Panc1 (cell line): Measurements from ENCODE around the gene MTURN. TPM values are rescaled to one million over a fixed set of nuclear protein-coding genes. Genes with fewer than 3 reads are reported as not detected.

Experiments used
- ATAC-seq: fragments of 200-7000 bp; cut with Tn5 transposase; 2 replicates; pipeline ENCODE4 v1.9.1; 2020; ENCODE audit warnings: mild to moderate bottlenecking, moderate library complexity
- BruUV-seq: library from RNA; stranded (reverse); fragments of 400-500 nt; replicated peaks from 2 replicates; lab custom pipeline; 2021; lab: Mats Ljungman, UMichigan
- CTCF ChIA-PET: fragments of 300-600 bp; sonication (Branson Sonifier 250); formaldehyde crosslinking; loops from one replicate; lab custom pipeline; 2022; ENCODE audit warnings: antibody characterized with exemption; lab: Charles Lee
- POLR2A ChIA-PET: fragments of 300-600 bp; sonication (Branson Sonifier 250); formaldehyde crosslinking; loops from one replicate; lab custom pipeline; 2022; ENCODE audit warnings: antibody characterized with exemption; lab: Charles Lee
- DNase-seq: peaks from one replicate; pipeline ENCODE4 v3.0.0-alpha.2; 2010; ENCODE audit warnings: low read depth, low spot score
- H3K27ac ChIP-seq: 2 replicates; pipeline ENCODE4 v1.5.1; 2011; ENCODE audit warnings: mild to moderate bottlenecking, low read length, inconsistent platforms
- H3K27me3 ChIP-seq: fragments of 200-500 bp; sonication (Bioruptor generic); 2 replicates; pipeline ENCODE4 v1.6.0; 2014; ENCODE audit warnings: low read length, inconsistent platforms; ENCODE audit not compliant: control insufficient read depth, insufficient read depth
- H3K36me3 ChIP-seq: fragments of 200-500 bp; sonication (Bioruptor generic); 2 replicates; pipeline ENCODE4 v1.5.1; 2014; ENCODE audit warnings: inconsistent platforms, mild to moderate bottlenecking, low read length, moderate library complexity; ENCODE audit not compliant: control insufficient read depth, insufficient read depth
- H3K4me1 ChIP-seq: 2 replicates; pipeline ENCODE4 v1.5.1; 2011; ENCODE audit warnings: inconsistent platforms, mild to moderate bottlenecking, low read length, moderate library complexity; ENCODE audit not compliant: control insufficient read depth, insufficient read depth
- H3K4me3 ChIP-seq, 2 experiments: 2 replicates each; pipeline ENCODE4 v1.5.1; 2011 to 2012; ENCODE audit warnings: low read depth in 2 of 2, low read length in 2 of 2, mild to moderate bottlenecking in 2 of 2, inconsistent platforms in 1 of 2, moderate library complexity in 1 of 2
- H3K9me3 ChIP-seq: fragments of 200-500 bp; sonication (Bioruptor generic); 2 replicates; pipeline ENCODE4 v1.5.1; 2014; ENCODE audit warnings: low read depth, mild to moderate bottlenecking, inconsistent platforms, low read length, moderate library complexity; ENCODE audit not compliant: control insufficient read depth, insufficient read depth
- CTCF ChIP-seq: fragments of 450-650 bp; IDR thresholded peaks from 2 replicates; pipeline ENCODE4 v1.5.1; 2017; ENCODE audit warnings: mild to moderate bottlenecking
- POLR2AphosphoS5 ChIP-seq: IDR thresholded peaks from 2 replicates; pipeline ENCODE4 v1.6.1; 2012; ENCODE audit warnings: mild to moderate bottlenecking, low read depth, low read length, moderate library complexity
- REST ChIP-seq, 2 experiments: IDR thresholded peaks; 2 replicates each; pipeline ENCODE4 v1.6.1; 2011 to 2012; ENCODE audit warnings: low read depth in 2 of 2, control low read depth in 1 of 2, low read length in 1 of 2, mild to moderate bottlenecking in 1 of 2, moderate library complexity in 1 of 2; ENCODE audit not compliant: insufficient read depth in 1 of 2
- SIN3A ChIP-seq: IDR thresholded peaks from 2 replicates; pipeline ENCODE4 v1.6.1; 2012; ENCODE audit warnings: low read depth, mild to moderate bottlenecking, low read length, moderate library complexity, borderline replicate concordance; ENCODE audit not compliant: insufficient read depth
- TCF7L2 ChIP-seq: IDR thresholded peaks from 2 replicates; pipeline ENCODE4 v1.6.1; 2011; ENCODE audit warnings: mild to moderate bottlenecking, low read depth, low read length, inconsistent platforms
- in situ Hi-C: cut with HindIII; loops from 2 replicates; pipeline ENCODE4 v1.10.0; 2016; ENCODE audit warnings: low sequenced_read_pairs, low pct_unique_long_range_greater_than_20kb
- intact Hi-C: fragments of 100-400 bp; cut with micrococcal nuclease; formaldehyde crosslinking; loops from one replicate; pipeline ENCODE4 v1.10.0; 2022; ENCODE audit not compliant: unreplicated experiment
- total RNA-seq: library from RNA; stranded (reverse); gene quantifications from one replicate; pipeline ENCODE4 v1.2.1, GENCODE V29; 2021; ENCODE audit not compliant: unreplicated experiment

The MTURN gene
- total RNA-seq, 1 experiment from 2014 or later: 1.2 TPM

- ChIA-PET POLR2A (interaction anchor here (0.5 kb wide), 1 partner anchor 306 kb away, joined by 3 read pairs; no protein-coding TSS in a partner anchor), CTCF (no interaction called here)
- no peaks in the 10 kb centered on the region for H3K9me3 ChIP-seq
- peaks cover 10% of the 10 kb centered on the region for H3K4me1 ChIP-seq
- no peaks in the 10 kb centered on the region for H3K36me3 ChIP-seq
- in situ Hi-C loops: no loop called here
- no TSS peak for BruUV-seq
- intact Hi-C loops: loop anchor here (5.0 kb wide), 3 partner anchors 118 to 403 kb away; no protein-coding TSS in a partner anchor
- no peak for DNase-seq
- no peak overlapping the region for H3K27ac ChIP-seq
- TF ChIP-seq POLR2AphosphoS5 (no peak), SIN3A (no peak), TCF7L2 (no peak), REST (IDR thresholded peaks at IDR 0.05; ENCODE audit: insufficient read depth in 1 of 2, low read depth in 2 of 2, low read length in 1 of 2) (no peak), CTCF (peak; percentile 25)
- peaks cover 2% of the 10 kb centered on the region; the same call in 1 of the 2 replicates for H3K27me3 ChIP-seq
- ATAC-seq: peak; percentile 79
- H3K4me3 ChIP-seq: no peak overlapping the region
Measured at GRCh38 chr7:30159698-30160143, 24.9 kb downstream of the MTURN start.

- BruUV-seq: no TSS peak
- in situ Hi-C loops: no loop called here
- DNase-seq: no peak
- CTCF ChIA-PET: no interaction called here
- H3K27ac ChIP-seq: no peak overlapping the region
- no peaks in the 10 kb centered on the region for H3K36me3 ChIP-seq
- intact Hi-C loops: loop anchor here (5.0 kb wide), 3 partner anchors 117 to 402 kb away; no protein-coding TSS in a partner anchor
- POLR2A ChIA-PET: no interaction called here
- no peak overlapping the region for H3K4me3 ChIP-seq
- no peaks in the 10 kb centered on the region for H3K9me3 ChIP-seq
- ATAC-seq: no peak
- TF ChIP-seq TCF7L2 (no peak), CTCF (no peak), SIN3A (no peak), REST (IDR thresholded peaks at IDR 0.05; ENCODE audit: insufficient read depth in 1 of 2, low read depth in 2 of 2, low read length in 1 of 2) (no peak), POLR2AphosphoS5 (no peak)
- peaks cover 2% of the 10 kb centered on the region; the same call in 1 of the 2 replicates for H3K27me3 ChIP-seq
- H3K4me1 ChIP-seq: peaks cover 10% of the 10 kb centered on the region
Measured at GRCh38 chr7:30160329-30160728, 25.5 kb downstream of the MTURN start.
